Thyroid gland (tissue), 4 donors: ENCODE measurements around the gene TEKT2.

ENCODE experiments used
- CTCF ChIP-seq, 6 experiments: fragments of 200-600 bp in 3 of 6; fragments of 450-650 bp in 3 of 6; sonication (generic) in 3 of 6; IDR thresholded peaks; one replicate each; pipeline ENCODE4 v1.5.1; 2016 to 2019; ENCODE audit warnings: antibody characterized with exemption in 6 of 6, mild to moderate bottlenecking in 2 of 6, inconsistent platforms in 1 of 6, moderate library complexity in 1 of 6
- POLR2A ChIP-seq, 2 donors: fragments of 450-650 bp; IDR thresholded peaks; one replicate each; pipeline ENCODE4 v1.6.1; 2017; ENCODE audit warnings: antibody characterized with exemption in 2 of 2, mild to moderate bottlenecking in 2 of 2, moderate library complexity in 1 of 2

- no peak for TF ChIP-seq CTCF (IDR thresholded peaks at IDR 0.05)
- TF ChIP-seq POLR2A (IDR thresholded peaks at IDR 0.05), result peak in 1 of 2 donors; percentile 37
Observed at GRCh38 chr1:36125129-36125991, 41.5 kb downstream of the TEKT2 start, which contains the start of gene COL8A2.
